ENCODE measurements around the gene ZNF267. TPM values are rescaled to one million over a fixed set of nuclear protein-coding genes. Genes with fewer than 3 reads are reported as not detected.
"Not testable (repeated sequence)": the region's sequence is repeated elsewhere in the genome, so short reads cannot be mapped to it uniquely, and the experiment has no call there.

The ZNF267 gene
- total RNA-seq, 1 experiment from 2014 or later, result 24.2 TPM

- CTCF ChIA-PET, result no interaction called here
- Histone ChIP-seq H3K27me3 (ENCODE audit: control insufficient read depth, insufficient read depth, low read length) (no peaks in the 10 kb centered on the region), H3K9me3 (ENCODE audit: control insufficient read depth, insufficient read depth, low read depth, low read length) (peaks cover 94% of the 10 kb centered on the region), H3K27ac (ENCODE audit: low read length) (no peak overlapping the region), H3K4me3 (ENCODE audit: low read depth in 2 of 2, low read length in 2 of 2) (no peak overlapping the region), H3K4me1 (ENCODE audit: control insufficient read depth, insufficient read depth, low read length) (no peaks in the 10 kb centered on the region), H3K36me3 (ENCODE audit: control insufficient read depth, insufficient read depth, low read length) (peaks cover 3% of the 10 kb centered on the region; the same call in 1 of the 2 replicates)
- POLR2A ChIA-PET, result no interaction called here
- BruUV-seq (replicated peaks), result no TSS peak
- ATAC-seq (no peak), DNase-seq (ENCODE audit: low read depth, low spot score) (no peak)
- TF ChIP-seq POLR2AphosphoS5 (IDR thresholded peaks at IDR 0.05; ENCODE audit: low read depth, low read length) (no peak), TCF7L2 (IDR thresholded peaks at IDR 0.05; ENCODE audit: low read depth, low read length) (no peak), SIN3A (IDR thresholded peaks at IDR 0.05; ENCODE audit: borderline replicate concordance, insufficient read depth, low read depth, low read length) (no peak)
- TF ChIP-seq, protein P1, sequence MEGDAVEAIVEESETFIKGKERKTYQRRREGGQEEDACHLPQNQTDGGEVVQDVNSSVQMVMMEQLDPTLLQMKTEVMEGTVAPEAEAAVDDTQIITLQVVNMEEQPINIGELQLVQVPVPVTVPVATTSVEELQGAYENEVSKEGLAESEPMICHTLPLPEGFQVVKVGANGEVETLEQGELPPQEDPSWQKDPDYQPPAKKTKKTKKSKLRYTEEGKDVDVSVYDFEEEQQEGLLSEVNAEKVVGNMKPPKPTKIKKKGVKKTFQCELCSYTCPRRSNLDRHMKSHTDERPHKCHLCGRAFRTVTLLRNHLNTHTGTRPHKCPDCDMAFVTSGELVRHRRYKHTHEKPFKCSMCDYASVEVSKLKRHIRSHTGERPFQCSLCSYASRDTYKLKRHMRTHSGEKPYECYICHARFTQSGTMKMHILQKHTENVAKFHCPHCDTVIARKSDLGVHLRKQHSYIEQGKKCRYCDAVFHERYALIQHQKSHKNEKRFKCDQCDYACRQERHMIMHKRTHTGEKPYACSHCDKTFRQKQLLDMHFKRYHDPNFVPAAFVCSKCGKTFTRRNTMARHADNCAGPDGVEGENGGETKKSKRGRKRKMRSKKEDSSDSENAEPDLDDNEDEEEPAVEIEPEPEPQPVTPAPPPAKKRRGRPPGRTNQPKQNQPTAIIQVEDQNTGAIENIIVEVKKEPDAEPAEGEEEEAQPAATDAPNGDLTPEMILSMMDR (IDR thresholded peaks at IDR 0.05), result no peak
- TF ChIP-seq, protein P2, sequence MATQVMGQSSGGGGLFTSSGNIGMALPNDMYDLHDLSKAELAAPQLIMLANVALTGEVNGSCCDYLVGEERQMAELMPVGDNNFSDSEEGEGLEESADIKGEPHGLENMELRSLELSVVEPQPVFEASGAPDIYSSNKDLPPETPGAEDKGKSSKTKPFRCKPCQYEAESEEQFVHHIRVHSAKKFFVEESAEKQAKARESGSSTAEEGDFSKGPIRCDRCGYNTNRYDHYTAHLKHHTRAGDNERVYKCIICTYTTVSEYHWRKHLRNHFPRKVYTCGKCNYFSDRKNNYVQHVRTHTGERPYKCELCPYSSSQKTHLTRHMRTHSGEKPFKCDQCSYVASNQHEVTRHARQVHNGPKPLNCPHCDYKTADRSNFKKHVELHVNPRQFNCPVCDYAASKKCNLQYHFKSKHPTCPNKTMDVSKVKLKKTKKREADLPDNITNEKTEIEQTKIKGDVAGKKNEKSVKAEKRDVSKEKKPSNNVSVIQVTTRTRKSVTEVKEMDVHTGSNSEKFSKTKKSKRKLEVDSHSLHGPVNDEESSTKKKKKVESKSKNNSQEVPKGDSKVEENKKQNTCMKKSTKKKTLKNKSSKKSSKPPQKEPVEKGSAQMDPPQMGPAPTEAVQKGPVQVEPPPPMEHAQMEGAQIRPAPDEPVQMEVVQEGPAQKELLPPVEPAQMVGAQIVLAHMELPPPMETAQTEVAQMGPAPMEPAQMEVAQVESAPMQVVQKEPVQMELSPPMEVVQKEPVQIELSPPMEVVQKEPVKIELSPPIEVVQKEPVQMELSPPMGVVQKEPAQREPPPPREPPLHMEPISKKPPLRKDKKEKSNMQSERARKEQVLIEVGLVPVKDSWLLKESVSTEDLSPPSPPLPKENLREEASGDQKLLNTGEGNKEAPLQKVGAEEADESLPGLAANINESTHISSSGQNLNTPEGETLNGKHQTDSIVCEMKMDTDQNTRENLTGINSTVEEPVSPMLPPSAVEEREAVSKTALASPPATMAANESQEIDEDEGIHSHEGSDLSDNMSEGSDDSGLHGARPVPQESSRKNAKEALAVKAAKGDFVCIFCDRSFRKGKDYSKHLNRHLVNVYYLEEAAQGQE (IDR thresholded peaks at IDR 0.05; ENCODE audit: insufficient read depth in 1 of 2, low read depth in 2 of 2, low read length in 1 of 2), result no peak
- intact Hi-C loops (cut with micrococcal nuclease; ENCODE audit: unreplicated experiment), result no loop called here
- in situ Hi-C loops (cut with HindIII; ENCODE audit: low pct_unique_long_range_greater_than_20kb, low sequenced_read_pairs), result no loop called here
Measured at GRCh38 chr16:31916056-31916488, 42.5 kb downstream of the ZNF267 start.

DNA sequence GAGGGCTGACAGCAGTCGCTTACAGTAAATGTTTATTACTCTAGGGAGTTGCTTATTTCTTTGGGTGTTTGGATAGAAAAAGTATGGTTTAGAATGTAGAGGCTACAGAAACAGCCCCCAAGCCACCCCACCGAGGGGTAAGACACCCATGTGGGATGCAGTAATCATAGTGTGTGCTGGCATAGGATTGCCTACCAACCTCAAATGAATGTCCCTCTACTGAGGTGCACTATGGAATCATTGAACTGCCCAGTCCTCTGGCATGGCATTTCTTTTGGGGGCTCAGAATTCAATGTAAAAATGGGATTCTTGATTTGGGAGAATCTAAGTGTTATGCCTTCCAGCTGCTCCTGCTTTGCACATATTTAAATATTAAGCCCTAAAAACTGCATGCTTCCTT, 46.8 kb downstream of the ZNF267 start:
- intact Hi-C loops (cut with micrococcal nuclease; ENCODE audit: unreplicated experiment) (no loop called here), in situ Hi-C loops (cut with HindIII; ENCODE audit: low pct_unique_long_range_greater_than_20kb, low sequenced_read_pairs) (no loop called here)
- ChIA-PET POLR2A (no interaction called here), CTCF (no interaction called here)
- Histone ChIP-seq H3K36me3 (ENCODE audit: control insufficient read depth, insufficient read depth, low read length) (no peaks in the 10 kb centered on the region; the same call in 1 of the 2 replicates), H3K27me3 (ENCODE audit: control insufficient read depth, insufficient read depth, low read length) (no peaks in the 10 kb centered on the region), H3K4me3 (ENCODE audit: low read depth in 2 of 2, low read length in 2 of 2) (no peak overlapping the region), H3K27ac (ENCODE audit: low read length) (no peak overlapping the region), H3K9me3 (ENCODE audit: control insufficient read depth, insufficient read depth, low read depth, low read length) (peaks cover 72% of the 10 kb centered on the region), H3K4me1 (ENCODE audit: control insufficient read depth, insufficient read depth, low read length) (no peaks in the 10 kb centered on the region)
- DNase-seq (ENCODE audit: low read depth, low spot score), result no peak
- no peak for ATAC-seq
- no TSS peak for BruUV-seq (replicated peaks)
- TF ChIP-seq, protein P1 (IDR thresholded peaks at IDR 0.05), result no peak
- TF ChIP-seq SIN3A (IDR thresholded peaks at IDR 0.05; ENCODE audit: borderline replicate concordance, insufficient read depth, low read depth, low read length) (no peak), POLR2AphosphoS5 (IDR thresholded peaks at IDR 0.05; ENCODE audit: low read depth, low read length) (no peak), TCF7L2 (IDR thresholded peaks at IDR 0.05; ENCODE audit: low read depth, low read length) (no peak)
- TF ChIP-seq, protein P2 (IDR thresholded peaks at IDR 0.05; ENCODE audit: insufficient read depth in 1 of 2, low read depth in 2 of 2, low read length in 1 of 2), result no peak

DNA sequence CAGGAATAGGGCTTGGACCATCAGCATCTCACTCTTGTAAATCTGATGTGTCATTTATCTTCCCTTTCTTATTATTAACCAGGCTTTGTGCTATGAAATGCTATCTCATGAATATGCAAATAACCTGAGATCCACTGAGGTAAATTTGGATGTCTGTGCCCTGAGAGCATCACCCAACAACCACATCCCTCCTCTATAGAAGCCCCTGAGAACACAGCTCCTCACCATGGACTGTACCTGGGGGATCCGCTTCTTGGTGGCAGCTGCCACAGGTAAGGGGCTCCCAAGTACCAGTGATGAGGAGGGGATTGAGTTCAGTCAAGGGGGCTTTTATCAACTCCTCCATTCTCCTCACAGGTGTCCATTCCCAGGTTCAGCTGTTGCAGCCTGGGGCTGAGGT, 78.2 kb downstream of the ZNF267 start:
- H3K4me1 ChIP-seq (ENCODE audit: control insufficient read depth, insufficient read depth, low read length); BruUV-seq (replicated peaks); H3K36me3 ChIP-seq (ENCODE audit: control insufficient read depth, insufficient read depth, low read length); ATAC-seq; H3K9me3 ChIP-seq (ENCODE audit: control insufficient read depth, insufficient read depth, low read depth, low read length); CTCF ChIA-PET; intact Hi-C loops (cut with micrococcal nuclease; ENCODE audit: unreplicated experiment); in situ Hi-C loops (cut with HindIII; ENCODE audit: low pct_unique_long_range_greater_than_20kb, low sequenced_read_pairs); H3K27ac ChIP-seq (ENCODE audit: low read length); H3K27me3 ChIP-seq (ENCODE audit: control insufficient read depth, insufficient read depth, low read length); H3K4me3 ChIP-seq (ENCODE audit: low read depth in 2 of 2, low read length in 2 of 2); DNase-seq (ENCODE audit: low read depth, low spot score); POLR2A ChIA-PET: not testable (repeated sequence)

GRCh38 chr16:31952206-31952605, 78.6 kb downstream of the ZNF267 start:
- ATAC-seq; H3K36me3 ChIP-seq (ENCODE audit: control insufficient read depth, insufficient read depth, low read length); POLR2A ChIA-PET; H3K27me3 ChIP-seq (ENCODE audit: control insufficient read depth, insufficient read depth, low read length); intact Hi-C loops (cut with micrococcal nuclease; ENCODE audit: unreplicated experiment); H3K9me3 ChIP-seq (ENCODE audit: control insufficient read depth, insufficient read depth, low read depth, low read length); H3K4me3 ChIP-seq (ENCODE audit: low read depth in 2 of 2, low read length in 2 of 2); H3K27ac ChIP-seq (ENCODE audit: low read length); DNase-seq (ENCODE audit: low read depth, low spot score); in situ Hi-C loops (cut with HindIII; ENCODE audit: low pct_unique_long_range_greater_than_20kb, low sequenced_read_pairs); H3K4me1 ChIP-seq (ENCODE audit: control insufficient read depth, insufficient read depth, low read length); BruUV-seq (replicated peaks); CTCF ChIA-PET: not testable (repeated sequence)
